Esophagus muscularis mucosa (tissue), 3 donors: ENCODE data around the gene XRRA1.

Source experiments
- POLR2AphosphoS5 ChIP-seq, 2 donors: sonication (generic); formaldehyde crosslinking; IDR thresholded peaks; one replicate each; pipeline ENCODE4 v1.6.1; 2017; ENCODE audit warnings: antibody characterized with exemption in 2 of 2
- TF ChIP-seq, protein P1 (sequence below), 3 experiments: fragments of 200-600 bp in 2 of 3; fragments of 450-650 bp in 1 of 3; sonication (generic) in 2 of 3; IDR thresholded peaks; one replicate each; pipeline ENCODE4 v1.5.1; 2017 to 2019; ENCODE audit warnings: antibody characterized with exemption in 3 of 3, mild to moderate bottlenecking in 2 of 3, moderate library complexity in 1 of 3

DNA sequence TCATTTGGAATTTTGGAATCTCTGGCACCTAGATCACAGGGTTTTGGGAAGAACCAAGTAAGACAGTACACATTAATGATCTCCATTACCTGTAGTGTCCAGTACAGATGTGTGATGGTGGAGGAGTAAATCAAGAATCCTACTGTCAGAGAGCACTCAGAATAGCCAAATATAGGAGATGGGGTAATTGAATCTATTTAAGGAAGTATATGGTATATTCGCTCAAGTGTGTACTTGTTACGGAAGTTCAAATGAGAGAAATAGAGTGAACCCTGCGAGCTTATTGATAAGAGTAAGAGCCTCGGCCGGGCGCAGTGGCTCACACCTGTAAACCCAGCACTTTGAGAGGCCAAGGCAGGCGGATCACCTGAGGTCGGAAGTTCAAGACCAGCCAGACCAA, 2.3 kb upstream of the XRRA1 start:
- no peak for TF ChIP-seq POLR2AphosphoS5 (IDR thresholded peaks at IDR 0.05)
- TF ChIP-seq, protein P1, sequence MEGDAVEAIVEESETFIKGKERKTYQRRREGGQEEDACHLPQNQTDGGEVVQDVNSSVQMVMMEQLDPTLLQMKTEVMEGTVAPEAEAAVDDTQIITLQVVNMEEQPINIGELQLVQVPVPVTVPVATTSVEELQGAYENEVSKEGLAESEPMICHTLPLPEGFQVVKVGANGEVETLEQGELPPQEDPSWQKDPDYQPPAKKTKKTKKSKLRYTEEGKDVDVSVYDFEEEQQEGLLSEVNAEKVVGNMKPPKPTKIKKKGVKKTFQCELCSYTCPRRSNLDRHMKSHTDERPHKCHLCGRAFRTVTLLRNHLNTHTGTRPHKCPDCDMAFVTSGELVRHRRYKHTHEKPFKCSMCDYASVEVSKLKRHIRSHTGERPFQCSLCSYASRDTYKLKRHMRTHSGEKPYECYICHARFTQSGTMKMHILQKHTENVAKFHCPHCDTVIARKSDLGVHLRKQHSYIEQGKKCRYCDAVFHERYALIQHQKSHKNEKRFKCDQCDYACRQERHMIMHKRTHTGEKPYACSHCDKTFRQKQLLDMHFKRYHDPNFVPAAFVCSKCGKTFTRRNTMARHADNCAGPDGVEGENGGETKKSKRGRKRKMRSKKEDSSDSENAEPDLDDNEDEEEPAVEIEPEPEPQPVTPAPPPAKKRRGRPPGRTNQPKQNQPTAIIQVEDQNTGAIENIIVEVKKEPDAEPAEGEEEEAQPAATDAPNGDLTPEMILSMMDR (IDR thresholded peaks at IDR 0.05) = no peak
